Thymus (tissue), 11 donors: ENCODE results near the gene COL15A1. TPM values are rescaled to one million over a fixed set of nuclear protein-coding genes. Genes with fewer than 3 reads are reported as not detected.
A peak's percentile ranks its signal among the peaks of the same experiment; 100 is the strongest.

Experiments used
- DNase-seq, 9 donors: peaks; one replicate each; pipeline ENCODE4 v3.0.0-alpha.2; 2013; ENCODE audit warnings: low spot score in 9 of 9, low read depth in 6 of 9, missing footprints in 1 of 9
- H3K27ac ChIP-seq, 2 donors: one replicate each; pipeline ENCODE4 v1.5.1; 2013; ENCODE audit warnings: control low read depth in 1 of 2, low read depth in 1 of 2, low read length in 1 of 2, mild to moderate bottlenecking in 1 of 2, moderate library complexity in 1 of 2
- H3K27me3 ChIP-seq, 2 donors: one replicate each; pipeline ENCODE4 v1.5.1; 2013; ENCODE audit warnings: low read length in 1 of 2; ENCODE audit not compliant: control insufficient read depth in 2 of 2, insufficient read depth in 1 of 2
- H3K36me3 ChIP-seq, 2 donors: one replicate each; pipeline ENCODE4 v1.5.1; 2013; ENCODE audit warnings: low read length in 1 of 2, mild to moderate bottlenecking in 1 of 2, moderate library complexity in 1 of 2; ENCODE audit not compliant: control insufficient read depth in 2 of 2, insufficient read depth in 2 of 2
- H3K4me1 ChIP-seq, 2 donors: one replicate each; pipeline ENCODE4 v1.5.1; 2013; ENCODE audit warnings: low read length in 2 of 2; ENCODE audit not compliant: control insufficient read depth in 2 of 2, insufficient read depth in 2 of 2
- H3K4me3 ChIP-seq, 2 donors: one replicate each; pipeline ENCODE4 v1.5.1; 2013; ENCODE audit warnings: low read length in 2 of 2, control low read depth in 1 of 2, mild to moderate bottlenecking in 1 of 2
- H3K9me3 ChIP-seq, 2 donors: one replicate each; pipeline ENCODE4 v1.5.1; 2013; ENCODE audit warnings: low read length in 1 of 2, mild to moderate bottlenecking in 1 of 2; ENCODE audit not compliant: control insufficient read depth in 2 of 2, insufficient read depth in 1 of 2
- WGBS: extraction: QIAGEN DNeasy Blood & Tissue Kit; methylation state at CpG from one replicate; pipeline ENCODE4 v1.1.7; 2013; 5-methylcytosine and 5-hydroxymethylcytosine counted together
- polyA plus RNA-seq: library from polyadenylated mRNA; stranded (reverse); fragments of 200-250 nt; gene quantifications from one replicate; pipeline ENCODE4 v1.2.3, GENCODE V29; 2013
- total RNA-seq: library from RNA; stranded (reverse); fragments of 120-200 nt; gene quantifications from one replicate; pipeline ENCODE4 v1.2.4, GENCODE V29; 2013
- donor health status: healthy.

COL15A1 gene
- total and polyA plus RNA-seq, 2 donors: 3.8 to 13.2 TPM

DNA sequence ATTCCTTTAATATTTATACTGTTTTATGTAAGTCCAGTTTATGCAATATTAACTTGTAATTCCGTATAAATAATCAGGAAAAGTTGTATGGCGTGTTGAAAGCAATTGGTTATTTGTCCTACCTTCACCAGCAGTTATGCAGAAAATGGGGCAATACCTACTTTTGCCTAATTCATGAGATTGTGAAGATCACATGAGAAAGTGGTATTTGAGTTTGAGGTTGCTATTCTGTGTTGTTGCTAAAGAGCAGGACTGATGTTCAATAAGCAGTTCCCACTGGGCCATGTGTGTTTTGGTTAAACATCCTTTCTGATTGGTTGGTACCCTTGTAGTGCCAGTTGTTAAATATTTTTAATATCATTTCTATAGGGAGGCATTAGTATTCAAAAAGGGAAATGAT, 164.4 kb downstream of the COL15A1 start:
- Histone ChIP-seq H3K9me3 (no peaks in the 10 kb centered on the region), H3K36me3 (no peaks in the 10 kb centered on the region), H3K27me3 (peaks cover 5 to 21% of the 10 kb centered on the region in 2 donors), H3K27ac (no peak overlapping the region), H3K4me3 (no peak overlapping the region), H3K4me1 (peaks cover 37 to 43% of the 10 kb centered on the region in 2 donors)
- DNase-seq: no peak
- WGBS: 95% methylated on average over 2 of the region's 2 CpGs

- WGBS: 50% methylated on average over 3 of the region's 3 CpGs
- no peak for DNase-seq
- no peak overlapping the region for H3K27ac ChIP-seq
These were observed 165.8 kb downstream of the COL15A1 start for GRCh38 chr9:99109522-99109921.

GRCh38 chr9:99112750-99113413, 169.2 kb downstream of the COL15A1 start:
- DNase-seq: peak in 8 of 9 donors; percentile 60 to 91 (median 75)
- Histone ChIP-seq H3K27me3 (no peaks in the 10 kb centered on the region), H3K4me3 (no peak overlapping the region), H3K9me3 (no peaks in the 10 kb centered on the region), H3K4me1 (peaks cover 16 to 25% of the 10 kb centered on the region in 2 donors), H3K36me3 (no peaks in the 10 kb centered on the region), H3K27ac (peak overlapping the region; percentile 12 to 44)
- whole genome bisulfite sequencing: 44% methylated on average over 6 of the region's 6 CpGs

More at GRCh38 chr9:99109522-99109921, 165.8 kb downstream of the COL15A1 start:
- H3K27me3 ChIP-seq: peaks cover 3 to 9% of the 10 kb centered on the region in 2 donors
- no peaks in the 10 kb centered on the region for H3K9me3 ChIP-seq
- no peak overlapping the region for H3K4me3 ChIP-seq
- no peaks in the 10 kb centered on the region for H3K36me3 ChIP-seq
- H3K4me1 ChIP-seq: peaks cover 27 to 44% of the 10 kb centered on the region in 2 donors

DNA sequence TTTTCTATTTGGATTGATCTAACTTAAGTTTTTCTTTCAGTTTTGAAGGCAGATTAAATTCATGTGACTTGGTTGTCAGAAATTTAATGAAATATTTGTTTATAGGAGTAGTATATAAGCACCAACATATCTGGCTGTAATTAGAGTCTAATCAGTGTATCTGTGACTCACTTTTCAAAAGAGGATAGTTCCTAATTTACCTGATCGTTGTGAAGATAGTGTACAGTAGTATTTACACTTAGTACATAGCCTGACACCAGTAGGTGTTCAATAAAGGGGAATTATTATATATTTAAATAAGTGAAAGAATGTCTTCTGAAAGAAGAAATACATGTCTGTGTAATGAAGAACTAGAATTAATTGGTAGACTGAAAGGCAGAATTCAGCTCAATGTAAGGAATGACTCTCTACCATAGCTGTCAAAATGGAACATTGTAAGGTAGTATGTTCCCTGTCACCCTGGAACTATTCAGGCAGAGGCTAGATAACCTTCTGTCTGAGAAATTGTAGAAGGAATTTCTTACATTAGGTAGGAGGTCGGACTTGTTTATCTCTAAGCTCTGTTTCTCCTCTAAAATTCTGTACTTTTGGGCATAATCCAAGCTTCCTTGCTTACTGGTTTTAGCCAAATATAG, 169.8 kb downstream of the COL15A1 start:
- H3K4me1 ChIP-seq: peaks cover 17 to 26% of the 10 kb centered on the region in 2 donors
- no peak overlapping the region for H3K4me3 ChIP-seq
- H3K27ac ChIP-seq: peak overlapping the region in 1 of 2 donors; percentile 9
- no peaks in the 10 kb centered on the region for H3K36me3 ChIP-seq
- 69% methylated on average over 2 of the region's 2 CpGs for WGBS
- no peaks in the 10 kb centered on the region for H3K27me3 ChIP-seq
- no peak for DNase-seq
- H3K9me3 ChIP-seq: no peaks in the 10 kb centered on the region

- no peak overlapping the region for H3K27ac ChIP-seq
- WGBS: 80% methylated on average over 3 of the region's 3 CpGs
- no peaks in the 10 kb centered on the region for H3K27me3 ChIP-seq
- no peaks in the 10 kb centered on the region for H3K36me3 ChIP-seq
- no peak for DNase-seq
- H3K9me3 ChIP-seq: no peaks in the 10 kb centered on the region
- H3K4me3 ChIP-seq: no peak overlapping the region
- H3K4me1 ChIP-seq: peaks cover 21 to 30% of the 10 kb centered on the region in 2 donors
These were observed 170.3 kb downstream of the COL15A1 start for GRCh38 chr9:99114049-99114440.

DNA sequence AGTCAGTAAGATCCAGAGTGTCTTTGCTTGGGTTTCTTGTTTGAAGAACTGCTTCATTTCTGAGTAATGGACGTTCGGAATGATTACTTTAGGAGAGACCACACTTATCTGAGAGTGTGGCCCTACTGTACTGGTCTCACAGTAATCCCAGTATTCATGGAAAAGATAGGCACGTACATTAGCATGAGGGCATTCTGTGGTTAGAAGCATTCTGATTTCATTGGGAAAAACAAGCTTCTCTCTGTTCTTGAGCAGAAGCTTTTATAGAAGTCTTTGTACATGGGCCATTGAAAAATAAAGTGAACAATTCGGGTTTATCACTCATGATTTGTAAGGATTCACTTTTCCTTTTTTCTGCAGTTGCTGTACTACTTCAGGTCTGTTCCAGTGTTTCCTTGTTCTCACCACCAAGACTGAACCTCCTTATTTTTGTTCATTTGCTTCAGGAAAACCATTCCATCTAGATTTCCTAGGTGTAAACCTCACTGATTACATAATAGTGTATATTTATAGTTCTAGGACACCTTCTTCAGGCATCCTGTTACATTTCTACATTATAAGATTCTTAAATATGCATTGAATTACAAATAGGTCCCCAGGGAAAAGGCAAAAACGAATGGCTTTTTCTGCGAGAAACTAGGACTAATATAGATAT, 171.3 kb downstream of the COL15A1 start:
- DNase-seq: no peak
- peaks cover 28% of the 10 kb centered on the region in 2 donors for H3K4me1 ChIP-seq
- 97% methylated on average over 6 of the region's 6 CpGs for WGBS
- no peaks in the 10 kb centered on the region for H3K27me3 ChIP-seq
- no peak overlapping the region for H3K4me3 ChIP-seq
- no peak overlapping the region for H3K27ac ChIP-seq
- no peaks in the 10 kb centered on the region for H3K36me3 ChIP-seq
- H3K9me3 ChIP-seq: no peaks in the 10 kb centered on the region

DNA sequence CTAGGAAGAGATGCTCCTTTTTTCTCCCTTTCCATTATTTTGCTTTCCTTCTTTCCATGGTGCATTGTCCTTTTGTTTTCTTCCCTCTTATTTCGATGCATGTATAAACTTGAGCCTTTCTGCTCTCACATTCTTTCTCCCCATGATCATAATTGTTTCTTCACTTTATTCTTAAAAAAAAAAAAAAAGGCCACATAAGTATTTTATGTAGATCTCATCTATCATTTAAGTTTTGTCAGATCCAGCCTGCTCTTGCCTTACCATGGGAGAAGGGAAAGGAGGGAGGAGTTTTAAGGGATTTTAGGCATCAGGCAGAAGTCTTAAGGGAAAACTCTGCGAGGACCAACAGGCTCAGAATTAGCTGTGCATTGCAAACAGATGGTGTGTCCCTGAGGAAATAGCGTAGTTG, 172.3 kb downstream of the COL15A1 start:
- no peaks in the 10 kb centered on the region for H3K9me3 ChIP-seq
- DNase-seq: no peak
- H3K4me3 ChIP-seq: no peak overlapping the region
- H3K36me3 ChIP-seq: no peaks in the 10 kb centered on the region
- H3K27me3 ChIP-seq: no peaks in the 10 kb centered on the region
- H3K27ac ChIP-seq: no peak overlapping the region
- WGBS: 79% methylated on average over 3 of the region's 3 CpGs
- H3K4me1 ChIP-seq: peaks cover 28% of the 10 kb centered on the region in 2 donors

DNA sequence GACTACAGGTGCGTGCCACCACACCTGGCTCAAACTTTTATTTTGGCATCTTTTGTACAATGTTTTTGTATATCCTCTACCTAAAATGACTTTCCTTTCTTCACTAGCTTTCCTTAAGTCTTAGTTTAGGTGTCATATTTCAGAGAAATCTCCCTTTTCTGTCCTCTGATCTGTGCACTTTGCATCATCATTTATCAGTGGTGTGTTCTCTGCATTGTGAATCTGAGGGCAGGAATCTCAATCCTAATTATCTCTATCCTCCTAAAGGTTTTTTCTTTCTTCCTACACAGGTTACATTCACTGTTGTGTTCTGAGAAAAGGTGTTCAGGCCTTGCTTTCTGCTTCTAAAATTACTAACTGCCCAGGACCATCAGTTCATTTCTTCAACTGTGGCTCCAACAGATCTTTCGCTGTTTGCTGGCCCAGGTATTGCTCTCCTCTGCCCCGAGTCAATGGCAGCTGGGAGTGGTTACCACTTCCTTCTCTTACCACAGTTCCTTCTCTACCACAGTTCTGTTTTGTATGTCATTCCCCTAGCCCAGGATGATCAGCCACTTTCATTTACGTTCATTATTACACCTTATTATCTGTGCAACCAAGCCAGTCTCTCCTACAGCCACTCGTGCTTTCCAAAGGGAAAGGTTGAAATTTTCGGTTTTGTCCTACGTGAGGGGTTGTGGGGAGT, 175.2 kb downstream of the COL15A1 start:
- Histone ChIP-seq H3K9me3 (no peaks in the 10 kb centered on the region), H3K4me1 (peaks cover 9 to 12% of the 10 kb centered on the region in 2 donors), H3K27me3 (no peaks in the 10 kb centered on the region), H3K36me3 (no peaks in the 10 kb centered on the region), H3K4me3 (peak overlapping the region in 1 of 2 donors; percentile 18), H3K27ac (peak overlapping the region; percentile 11 to 45)
- peak in 5 of 9 donors; percentile 52 to 81 (median 56) for DNase-seq
- 21% methylated on average over 7 of the region's 7 CpGs for WGBS
